Dermis blood vessel endothelial cell (primary cell): ENCODE results near the gene NUAK2. TPM values are rescaled to one million over a fixed set of nuclear protein-coding genes. Genes with fewer than 3 reads are reported as not detected.
"Not testable (repeated sequence)": the region's sequence is repeated elsewhere in the genome, so short reads cannot be mapped to it uniquely, and the experiment has no call there.

Source experiments
- DNase-seq: peaks from one replicate; pipeline ENCODE4 v3.0.0; 2010
- total RNA-seq: library from RNA; depleted of rRNA; stranded (reverse); fragments of >200 nt; gene quantifications from 2 replicates; pipeline ENCODE4 v1.2.3, GENCODE V29; 2014

NUAK2 gene
- total RNA-seq, 1 donor from 2014 or later = 4.6 TPM

GRCh38 chr1:205294934-205295333 lies 26.6 kb downstream of the NUAK2 start:
- peak; percentile 29 for DNase-seq

- peak; percentile 89 for DNase-seq
Measured at GRCh38 chr1:205294175-205294917, 27.2 kb downstream of the NUAK2 start.

- no peak for DNase-seq
Measured at GRCh38 chr1:205293350-205294074, 28.0 kb downstream of the NUAK2 start.

GRCh38 chr1:205291596-205291995 lies 29.9 kb downstream of the NUAK2 start:
- DNase-seq = no peak

- peak; percentile 45 for DNase-seq
Measured at GRCh38 chr1:205287767-205288559, 33.6 kb downstream of the NUAK2 start.

- no peak for DNase-seq
Measured at GRCh38 chr1:205287076-205287475, 34.5 kb downstream of the NUAK2 start.

- no peak for DNase-seq
Measured at GRCh38 chr1:205286335-205286950, 35.1 kb downstream of the NUAK2 start.

- no peak for DNase-seq
Measured at GRCh38 chr1:205285381-205286101, 36.0 kb downstream of the NUAK2 start.

- DNase-seq = peak; percentile 98
Measured at GRCh38 chr1:205284420-205285144, 37.0 kb downstream of the NUAK2 start.

- no peak for DNase-seq
Measured at GRCh38 chr1:205283270-205284147, 38.0 kb downstream of the NUAK2 start.

GRCh38 chr1:205280666-205281395 lies 40.7 kb downstream of the NUAK2 start:
- DNase-seq = not testable (repeated sequence)

- DNase-seq = no peak
Measured at GRCh38 chr1:205279986-205280385, 41.6 kb downstream of the NUAK2 start.

- DNase-seq = no peak
Measured at GRCh38 chr1:205276689-205277065, 44.9 kb downstream of the NUAK2 start.

GRCh38 chr1:205275916-205276688 lies 45.4 kb downstream of the NUAK2 start:
- no peak for DNase-seq

- no peak for DNase-seq
Measured at GRCh38 chr1:205275133-205275532, 46.4 kb downstream of the NUAK2 start.

GRCh38 chr1:205274041-205274691 lies 47.4 kb downstream of the NUAK2 start:
- no peak for DNase-seq

GRCh38 chr1:205273551-205273982 lies 48.0 kb downstream of the NUAK2 start:
- peak; percentile 90 for DNase-seq

- no peak for DNase-seq
Measured at GRCh38 chr1:205272536-205272935, 49.0 kb downstream of the NUAK2 start.
